ENCODE measurements around the gene SLC25A33.

GRCh38 chr1:9553736-9554144, 14.5 kb downstream of the SLC25A33 start:
- TF ChIP-seq TBP (IDR thresholded peaks at IDR 0.05; ENCODE audit: low read depth, low read length), result no peak
- no peak for TF ChIP-seq CTCF (IDR thresholded peaks at IDR 0.05; ENCODE audit: control extremely low read depth in 1 of 3, insufficient read depth in 1 of 3, low read depth in 1 of 3, low read length in 3 of 3)
- TF ChIP-seq POLR2AphosphoS5 (IDR thresholded peaks at IDR 0.05; ENCODE audit: low read depth, low read length), result no peak

Data from H1 (cell line).